ENCODE results near the gene FMR1NB. TPM values are rescaled to one million over a fixed set of nuclear protein-coding genes. Genes with fewer than 3 reads are reported as not detected.

The FMR1NB gene
- total and polyA plus RNA-seq, 2 of the 8 experiments (the other 6 are each of a cell fraction or from before 2014, with no cell fraction given), result not detected

- Histone ChIP-seq H4K8ac (ENCODE audit: extremely low read depth, insufficient read depth, low read length) (no peak overlapping the region), H2BK12ac (ENCODE audit: low read depth, low read length) (no peak overlapping the region), H2AK5ac (ENCODE audit: low read depth, low read length) (no peak overlapping the region), H3K9ac (replicated peaks in 1 of 4; ENCODE audit: extremely low read depth in 1 of 4, low read depth in 3 of 4, low read length in 3 of 4) (no peak overlapping the region), H4K91ac (replicated peaks; ENCODE audit: insufficient read length, low read length) (no peak overlapping the region), H3K23me2 (ENCODE audit: low read depth, low read length) (no peaks in the 10 kb centered on the region), H2BK120ac (replicated peaks; ENCODE audit: low read depth, low read length) (no peak overlapping the region), H4K20me1 (replicated peaks in 1 of 2; ENCODE audit: control insufficient read depth in 1 of 2, insufficient read depth in 2 of 2, low read length in 2 of 2) (no peaks in the 10 kb centered on the region), H3K4me3 (ENCODE audit: extremely low read depth in 1 of 4, insufficient read depth in 2 of 4, low read depth in 3 of 4, low read length in 4 of 4) (no peak overlapping the region), H3K18ac (ENCODE audit: extremely low read depth, low read length) (no peak overlapping the region), H2AFZ (ENCODE audit: low read length) (no peak overlapping the region), H3K27me3 (replicated peaks in 1 of 4; ENCODE audit: control insufficient read depth in 3 of 4, extremely low read depth in 1 of 4, insufficient read depth in 3 of 4, low read length in 3 of 4) (no peaks in the 10 kb centered on the region), H3K23ac (ENCODE audit: insufficient read length) (no peak overlapping the region), H3K14ac (ENCODE audit: insufficient read length) (no peak overlapping the region), H2BK5ac (ENCODE audit: low read depth, low read length) (no peak overlapping the region), H3K79me1 (ENCODE audit: low read depth, low read length) (no peaks in the 10 kb centered on the region), H4K5ac (ENCODE audit: insufficient read length, low read depth, low read length) (no peak overlapping the region), H3K4ac (replicated peaks; ENCODE audit: insufficient read length, low read depth, low read length) (no peak overlapping the region), H3K79me2 (ENCODE audit: control insufficient read depth in 1 of 2, insufficient read depth in 2 of 2, low read length in 2 of 2) (no peaks in the 10 kb centered on the region), H3K4me2 (ENCODE audit: insufficient read depth in 1 of 2, low read depth in 2 of 2, low read length in 2 of 2) (no peak overlapping the region), H3K36me3 (ENCODE audit: control insufficient read depth in 2 of 4, insufficient read depth in 4 of 4, low read length in 3 of 4) (no peaks in the 10 kb centered on the region), H2BK20ac (ENCODE audit: low read length) (no peak overlapping the region), H3K56ac (replicated peaks; ENCODE audit: insufficient read length, low read depth, low read length) (no peak overlapping the region), H3K9me3 (ENCODE audit: insufficient read depth in 2 of 2, low read depth in 1 of 2, low read length in 1 of 2) (no peaks in the 10 kb centered on the region), H3K27ac (ENCODE audit: low read depth, low read length) (no peak overlapping the region), H2BK15ac (ENCODE audit: low read length) (no peak overlapping the region), H3K4me1 (replicated peaks in 1 of 4; ENCODE audit: control insufficient read depth in 3 of 4, insufficient read depth in 4 of 4, low read length in 3 of 4) (no peaks in the 10 kb centered on the region)
- WGBS, 2 experiments (ENCODE audit: extremely low coverage in 1 of 2, insufficient coverage in 1 of 2, insufficient read length in 1 of 2, insufficient replicate concordance in 2 of 2, low coverage in 1 of 2, low lambda C conversion rate in 2 of 2, missing lambda C conversion rate in 1 of 2), result 100% methylated on average over 4 of the region's 4 CpGs; no CpG with 5 or more reads in 1 of the 2 experiments
- DNase-seq (ENCODE audit: low read depth in 1 of 2, low spot score in 2 of 2), result no peak
- no peak for FAIRE-seq
- POLR2A ChIA-PET (ENCODE audit: partially characterized antibody), result no interaction called here
- CTCF ChIA-PET (ENCODE audit: partially characterized antibody), result interaction anchor here (1.1 kb wide), 1 partner anchor 966 kb away, joined by 3 read pairs; no protein-coding TSS in a partner anchor
- TF ChIP-seq BRCA1 (IDR thresholded peaks at IDR 0.05; ENCODE audit: low read depth, low read length) (no peak), KDM4A (IDR thresholded peaks at IDR 0.05; ENCODE audit: low read depth, low read length, severe bottlenecking) (no peak), ASH2L (IDR thresholded peaks at IDR 0.05; ENCODE audit: low read length) (no peak), EZH2 (IDR thresholded peaks at IDR 0.05; ENCODE audit: low read depth, low read length, severe bottlenecking) (no peak), HDAC6 (IDR thresholded peaks at IDR 0.05; ENCODE audit: low read depth, low read length) (no peak), CBX8 (IDR thresholded peaks at IDR 0.05; ENCODE audit: borderline replicate concordance, low read depth, low read length) (no peak), CHD1 (IDR thresholded peaks at IDR 0.05; ENCODE audit: low read depth, low read length) (no peak), RAD21 (IDR thresholded peaks at IDR 0.05 in 1 of 2, conservative IDR thresholded peaks at IDR 0.05 in 1 of 2; ENCODE audit: low read depth in 2 of 2, low read length in 2 of 2) (no peak), E2F6 (IDR thresholded peaks at IDR 0.05) (no peak), NRF1 (IDR thresholded peaks at IDR 0.05; ENCODE audit: low read depth, low read length) (no peak), TAF1 (IDR thresholded peaks at IDR 0.05; ENCODE audit: low read depth, low read length) (no peak), SAP30 (IDR thresholded peaks at IDR 0.05; ENCODE audit: insufficient read depth, insufficient replicate concordance, low read length) (no peak), BACH1 (IDR thresholded peaks at IDR 0.05; ENCODE audit: low read length) (no peak), CTBP2 (IDR thresholded peaks at IDR 0.05; ENCODE audit: borderline replicate concordance, insufficient read depth, insufficient read length, low read length) (no peak)
These were observed 66.1 kb downstream of the FMR1NB start for GRCh38 chrX:148047200-148047599.
